Esophagus muscularis mucosa (tissue), 4 donors: ENCODE data around the gene SGIP1. TPM values are rescaled to one million over a fixed set of nuclear protein-coding genes. Genes with fewer than 3 reads are reported as not detected.

Source experiments
- DNase-seq: peaks from one replicate; pipeline ENCODE4 v3.0.0-alpha.2; 2017; ENCODE audit errors: extremely low spot score
- H3K27ac ChIP-seq, 4 donors: fragments of 200-600 bp; sonication (generic); replicated peaks in 1 of 4; 1 replicate in 3 of 4; 2 replicates in 1 of 4; pipeline ENCODE4 v1.5.1; 2016 to 2019; ENCODE audit warnings: mild to moderate bottlenecking in 1 of 4
- H3K27me3 ChIP-seq, 4 donors: fragments of 200-600 bp; sonication (generic); one replicate each; pipeline versions ENCODE4 v1.5.1 to v1.6.0; 2016 to 2019
- H3K36me3 ChIP-seq, 4 donors: fragments of 200-600 bp; sonication (generic); one replicate each; pipeline ENCODE4 v1.5.1; 2016 to 2019
- H3K4me1 ChIP-seq, 4 donors: fragments of 200-600 bp; sonication (generic); one replicate each; pipeline ENCODE4 v1.5.1; 2016 to 2019
- H3K4me3 ChIP-seq, 4 donors: fragments of 200-600 bp; sonication (generic); 1 replicate in 2 of 4; 2 replicates in 2 of 4; pipeline ENCODE4 v1.5.1; 2016 to 2019; ENCODE audit warnings: mild to moderate bottlenecking in 4 of 4, moderate library complexity in 1 of 4
- H3K9me3 ChIP-seq, 4 donors: fragments of 200-600 bp; sonication (generic); 1 replicate in 3 of 4; 2 replicates in 1 of 4; pipeline ENCODE4 v1.5.1; 2016 to 2019
- CTCF ChIP-seq, 3 experiments: fragments of 200-600 bp in 2 of 3; fragments of 450-650 bp in 1 of 3; sonication (generic) in 2 of 3; IDR thresholded peaks; one replicate each; pipeline ENCODE4 v1.5.1; 2017 to 2019; ENCODE audit warnings: antibody characterized with exemption in 3 of 3, mild to moderate bottlenecking in 2 of 3, moderate library complexity in 1 of 3
- EP300 ChIP-seq: sonication (generic); formaldehyde crosslinking; IDR thresholded peaks from one replicate; pipeline ENCODE4 v1.6.1; 2017; ENCODE audit warnings: antibody characterized with exemption
- POLR2A ChIP-seq: fragments of 450-650 bp; IDR thresholded peaks from one replicate; pipeline ENCODE4 v1.6.1; 2017; ENCODE audit warnings: antibody characterized with exemption, moderate library complexity, mild to moderate bottlenecking, low read depth
- POLR2AphosphoS5 ChIP-seq, 2 donors: sonication (generic); formaldehyde crosslinking; IDR thresholded peaks; one replicate each; pipeline ENCODE4 v1.6.1; 2017; ENCODE audit warnings: antibody characterized with exemption in 2 of 2
- WGBS: methylation state at CpG from one replicate; pipeline ENCODE4 v1.1.5; 2018; 5-methylcytosine and 5-hydroxymethylcytosine counted together
- intact Hi-C: fragments of 100-400 bp; cut with DNase I; formaldehyde crosslinking; loops from one replicate; pipeline ENCODE4 v1.15.1; 2023
- total RNA-seq, 4 donors: library from RNA; depleted of rRNA; stranded (reverse); fragments of >200 nt; gene quantifications; one replicate each; pipeline versions ENCODE4 v1.1.0 to v1.2.1, GENCODE V29; 2016

The SGIP1 gene
- total RNA-seq, 4 donors from 2014 or later, result 9.1 to 16.2 (median 11.8) TPM

GRCh38 chr1:66623812-66624211 is 89.9 kb downstream of the SGIP1 start:
- 76% methylated on average over 1 of the region's 1 CpG for WGBS
- no peak overlapping the region for H3K27ac ChIP-seq
- H3K4me3 ChIP-seq, result no peak overlapping the region
- TF ChIP-seq CTCF (IDR thresholded peaks at IDR 0.05) (no peak), EP300 (no peak), POLR2AphosphoS5 (IDR thresholded peaks at IDR 0.05) (no peak), POLR2A (no peak)
- H3K4me1 ChIP-seq, result peaks cover 4 to 25% (median 7%) of the 10 kb centered on the region in 4 donors
- no peak for DNase-seq
- no peaks in the 10 kb centered on the region for H3K27me3 ChIP-seq
- no peaks in the 10 kb centered on the region for H3K9me3 ChIP-seq
- peaks cover 0 to 4% (median 0%) of the 10 kb centered on the region in 4 donors for H3K36me3 ChIP-seq
- intact Hi-C loops, result no loop called here

GRCh38 chr1:66624412-66625060 is 90.6 kb downstream of the SGIP1 start:
- Histone ChIP-seq H3K4me1 (peaks cover 4 to 18% (median 7%) of the 10 kb centered on the region in 4 donors), H3K36me3 (peaks cover 0 to 4% (median 0%) of the 10 kb centered on the region in 4 donors), H3K27ac (no peak overlapping the region), H3K9me3 (no peaks in the 10 kb centered on the region), H3K4me3 (no peak overlapping the region), H3K27me3 (no peaks in the 10 kb centered on the region)
- no peak for DNase-seq
- TF ChIP-seq POLR2A (no peak), CTCF (IDR thresholded peaks at IDR 0.05) (no peak), POLR2AphosphoS5 (IDR thresholded peaks at IDR 0.05) (no peak), EP300 (no peak)
- 81% methylated on average over 1 of the region's 1 CpG for WGBS
- intact Hi-C loops, result no loop called here

- no peak overlapping the region for H3K27ac ChIP-seq
- TF ChIP-seq POLR2AphosphoS5 (IDR thresholded peaks at IDR 0.05), result no peak
- TF ChIP-seq POLR2A, result no peak
- no peak for TF ChIP-seq CTCF (IDR thresholded peaks at IDR 0.05)
- no peak for TF ChIP-seq EP300
- H3K27me3 ChIP-seq, result no peaks in the 10 kb centered on the region
- intact Hi-C loops, result no loop called here
- no peak overlapping the region for H3K4me3 ChIP-seq
- peaks cover 3 to 12% (median 5%) of the 10 kb centered on the region in 4 donors for H3K4me1 ChIP-seq
- H3K36me3 ChIP-seq, result peaks cover 0 to 4% (median 0%) of the 10 kb centered on the region in 4 donors
- no peak for DNase-seq
- no peaks in the 10 kb centered on the region for H3K9me3 ChIP-seq
Measured at GRCh38 chr1:66626261-66626660, 92.3 kb downstream of the SGIP1 start.

- H3K27me3 ChIP-seq, result no peaks in the 10 kb centered on the region
- H3K9me3 ChIP-seq, result no peaks in the 10 kb centered on the region
- TF ChIP-seq POLR2AphosphoS5 (IDR thresholded peaks at IDR 0.05) (no peak), CTCF (IDR thresholded peaks at IDR 0.05) (no peak), POLR2A (no peak), EP300 (no peak)
- DNase-seq, result no peak
- 100% methylated on average over 1 of the region's 1 CpG for WGBS
- H3K27ac ChIP-seq, result no peak overlapping the region
- intact Hi-C loops, result no loop called here
- H3K36me3 ChIP-seq, result peaks cover 0 to 4% (median 0%) of the 10 kb centered on the region in 4 donors
- H3K4me1 ChIP-seq, result peaks cover 3 to 10% (median 4%) of the 10 kb centered on the region in 4 donors
- no peak overlapping the region for H3K4me3 ChIP-seq
Measured at GRCh38 chr1:66628926-66629325, 95.0 kb downstream of the SGIP1 start.

- Histone ChIP-seq H3K27ac (no peak overlapping the region), H3K36me3 (peaks cover 0 to 3% (median 0%) of the 10 kb centered on the region in 4 donors), H3K4me1 (no peaks in the 10 kb centered on the region), H3K27me3 (no peaks in the 10 kb centered on the region), H3K9me3 (no peaks in the 10 kb centered on the region), H3K4me3 (no peak overlapping the region)
- DNase-seq, result no peak
- TF ChIP-seq EP300 (no peak), POLR2AphosphoS5 (IDR thresholded peaks at IDR 0.05) (no peak), POLR2A (no peak), CTCF (IDR thresholded peaks at IDR 0.05) (no peak)
- WGBS, result 81% methylated on average over 1 of the region's 1 CpG
- intact Hi-C loops, result no loop called here
Measured at GRCh38 chr1:66633159-66633558, 99.2 kb downstream of the SGIP1 start.
